ENCODE measurements around the gene ZNF397.
A peak's percentile ranks its signal among the peaks of the same experiment; 100 is the strongest.

ZNF397 gene

DNA sequence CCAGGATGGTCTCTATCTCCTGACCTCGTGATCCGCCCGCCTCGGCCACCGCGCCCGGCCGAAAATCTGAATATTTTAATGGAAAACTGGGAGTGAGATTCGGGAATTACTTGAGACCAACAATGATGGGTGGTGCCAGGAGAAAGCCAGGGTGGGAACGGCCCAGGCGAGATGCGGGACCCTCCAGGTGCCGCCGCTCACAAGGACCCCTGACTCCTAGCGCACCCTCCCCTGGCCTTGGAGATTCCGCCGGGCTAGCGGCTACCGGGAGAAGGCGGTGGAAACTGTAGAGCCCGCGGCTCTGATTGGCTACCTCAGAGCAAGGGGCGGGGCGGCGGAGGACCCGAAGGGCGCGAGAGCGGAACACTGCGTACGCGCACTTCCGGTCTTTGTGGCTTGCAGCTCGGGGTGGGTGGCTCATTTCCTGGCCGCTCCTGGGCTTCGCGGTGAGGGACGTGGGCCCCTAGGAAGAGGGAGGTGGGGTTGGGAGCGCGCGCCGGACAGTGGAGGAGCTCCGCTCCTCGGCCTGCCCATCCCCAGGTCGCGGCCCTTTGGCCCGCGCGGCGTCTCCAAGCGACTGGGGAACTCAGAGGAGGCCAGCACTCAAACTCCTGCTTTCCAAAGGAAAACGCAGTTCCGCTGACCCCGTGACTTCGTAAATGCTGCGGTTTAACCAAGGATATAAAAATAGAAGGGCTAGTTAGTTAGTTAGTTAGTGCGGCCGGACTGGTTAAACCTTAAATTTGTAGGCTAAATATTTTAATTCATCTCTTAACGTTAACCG is at the start of gene ZNF397:
TSS of gene ZNF397 (plus strand) at position 371 of the 784 bp plus-strand sequence. CDS start 1,437 bp downstream, outside the sequence.
- H3K4me3 ChIP-seq (replicated peaks; ENCODE audit: low read depth, low read length), result peak within 1 kb of the TSS; percentile 70
- DNase-seq (ENCODE audit: low read depth), result peak; percentile 98
- TF ChIP-seq CTCF (IDR thresholded peaks at IDR 0.05; ENCODE audit: low read length, missing control alignments), result no peak

DNA sequence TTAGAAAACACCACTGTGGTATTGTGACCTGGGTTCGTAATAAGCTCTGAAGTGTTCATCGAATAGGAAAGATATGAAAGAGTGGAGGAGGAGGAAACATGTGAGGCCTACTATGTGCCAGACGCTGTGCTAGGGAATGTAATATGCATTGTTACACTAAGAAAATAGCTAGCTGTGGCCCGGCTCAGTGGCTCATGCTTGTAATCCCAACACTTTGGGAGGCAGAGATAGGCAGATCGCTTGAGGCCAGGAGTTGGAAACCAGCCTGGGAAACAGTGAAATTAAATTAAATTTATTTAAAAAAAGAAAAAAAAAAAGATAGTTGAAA is 49.2 kb upstream of the ZNF397 start:
- no peak for TF ChIP-seq CTCF (IDR thresholded peaks at IDR 0.05; ENCODE audit: low read length, missing control alignments)
- no peak for DNase-seq (ENCODE audit: low read depth)
- H3K4me3 ChIP-seq (replicated peaks; ENCODE audit: low read depth, low read length), result no peak overlapping the region

- H3K4me3 ChIP-seq (replicated peaks; ENCODE audit: low read depth, low read length), result no peak overlapping the region
- DNase-seq (ENCODE audit: low read depth), result no peak
- no peak for TF ChIP-seq CTCF (IDR thresholded peaks at IDR 0.05; ENCODE audit: low read length, missing control alignments)
Observed at GRCh38 chr18:35192415-35192814, 48.4 kb upstream of the ZNF397 start.

- TF ChIP-seq CTCF (IDR thresholded peaks at IDR 0.05; ENCODE audit: low read length, missing control alignments), result no peak
- H3K4me3 ChIP-seq (replicated peaks; ENCODE audit: low read depth, low read length), result no peak overlapping the region
- no peak for DNase-seq (ENCODE audit: low read depth)
Observed at GRCh38 chr18:35193316-35193715, 47.5 kb upstream of the ZNF397 start.

- no peak overlapping the region for H3K4me3 ChIP-seq (replicated peaks; ENCODE audit: low read depth, low read length)
- no peak for TF ChIP-seq CTCF (IDR thresholded peaks at IDR 0.05; ENCODE audit: low read length, missing control alignments)
- no peak for DNase-seq (ENCODE audit: low read depth)
Observed at GRCh38 chr18:35197296-35197695, 43.5 kb upstream of the ZNF397 start.

DNA sequence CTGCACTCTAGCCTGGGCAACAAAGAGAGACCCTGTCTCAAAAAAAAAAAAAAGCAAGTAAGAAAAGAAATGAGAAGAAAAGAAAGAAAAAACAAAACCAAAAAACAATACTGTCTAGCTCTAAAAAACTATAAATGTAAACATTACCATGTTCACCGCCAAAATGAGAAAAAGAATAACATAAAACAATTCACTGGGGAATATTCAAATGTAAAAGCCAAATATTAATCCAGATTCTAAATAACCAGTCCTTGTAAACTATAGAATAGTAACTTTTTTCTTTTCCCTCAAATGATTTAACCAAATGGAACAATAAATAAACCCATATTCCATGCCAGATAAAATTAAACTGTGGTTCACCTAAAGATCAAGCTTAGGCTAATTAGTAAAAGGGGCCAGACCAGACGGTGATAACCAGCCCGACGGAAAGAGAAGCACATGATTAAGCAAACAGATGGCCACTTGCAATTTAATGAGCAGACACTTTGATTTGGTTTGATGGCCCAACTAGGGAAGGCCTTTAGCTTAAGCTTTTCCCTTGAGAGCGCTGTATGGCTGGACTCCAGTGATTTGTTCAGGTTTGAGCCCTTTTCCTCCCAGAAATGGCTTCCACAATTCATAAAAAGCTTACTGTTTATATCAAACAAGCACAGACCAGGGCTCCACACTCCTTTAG is 39.4 kb upstream of the ZNF397 start:
- TF ChIP-seq CTCF (IDR thresholded peaks at IDR 0.05; ENCODE audit: low read length, missing control alignments), result no peak

More for the DNA sequence above, 39.4 kb upstream of the ZNF397 start:
- no peak overlapping the region for H3K4me3 ChIP-seq (replicated peaks; ENCODE audit: low read depth, low read length)
- DNase-seq (ENCODE audit: low read depth), result no peak
